OCI-LY1 (cell line): Measurements from ENCODE around the gene ALDH1A2.

Experiments
- EZH2 ChIP-seq: fragments of 200-600 bp; sonication (generic), shearing (Covaris generic); IDR thresholded peaks from 2 replicates; pipeline ENCODE4 v1.8.0; 2017; ENCODE audit warnings: borderline replicate concordance, mixed run types, mild to moderate bottlenecking, antibody characterized with exemption, low read length, moderate library complexity, mixed read lengths
- TF ChIP-seq, protein P1 (sequence below): fragments of 200-600 bp; sonication (generic), shearing (Covaris generic); IDR thresholded peaks from 2 replicates; pipeline ENCODE4 v1.5.1; 2017; ENCODE audit warnings: mild to moderate bottlenecking, antibody characterized with exemption, low read length, moderate library complexity, mixed read lengths

DNA sequence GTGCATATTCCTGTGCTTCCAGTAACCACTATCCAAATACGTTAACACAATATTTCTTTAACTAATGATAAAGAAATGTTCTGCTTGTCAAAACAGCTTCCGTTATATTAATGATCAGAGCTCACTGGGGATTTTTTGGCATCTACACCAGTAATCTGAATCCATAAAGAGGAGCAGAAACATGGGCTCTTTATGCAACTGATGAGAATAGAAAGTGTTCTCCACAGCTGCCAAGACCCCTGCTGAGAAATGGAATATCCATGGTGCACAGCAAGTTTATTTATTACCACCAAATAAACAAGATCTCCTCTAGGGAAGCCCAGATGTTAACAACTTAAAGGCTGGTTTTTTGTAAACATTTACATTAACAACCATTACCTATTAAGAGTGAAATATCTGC lies 54.5 kb downstream of the ALDH1A2 start:
- TF ChIP-seq, protein P1, sequence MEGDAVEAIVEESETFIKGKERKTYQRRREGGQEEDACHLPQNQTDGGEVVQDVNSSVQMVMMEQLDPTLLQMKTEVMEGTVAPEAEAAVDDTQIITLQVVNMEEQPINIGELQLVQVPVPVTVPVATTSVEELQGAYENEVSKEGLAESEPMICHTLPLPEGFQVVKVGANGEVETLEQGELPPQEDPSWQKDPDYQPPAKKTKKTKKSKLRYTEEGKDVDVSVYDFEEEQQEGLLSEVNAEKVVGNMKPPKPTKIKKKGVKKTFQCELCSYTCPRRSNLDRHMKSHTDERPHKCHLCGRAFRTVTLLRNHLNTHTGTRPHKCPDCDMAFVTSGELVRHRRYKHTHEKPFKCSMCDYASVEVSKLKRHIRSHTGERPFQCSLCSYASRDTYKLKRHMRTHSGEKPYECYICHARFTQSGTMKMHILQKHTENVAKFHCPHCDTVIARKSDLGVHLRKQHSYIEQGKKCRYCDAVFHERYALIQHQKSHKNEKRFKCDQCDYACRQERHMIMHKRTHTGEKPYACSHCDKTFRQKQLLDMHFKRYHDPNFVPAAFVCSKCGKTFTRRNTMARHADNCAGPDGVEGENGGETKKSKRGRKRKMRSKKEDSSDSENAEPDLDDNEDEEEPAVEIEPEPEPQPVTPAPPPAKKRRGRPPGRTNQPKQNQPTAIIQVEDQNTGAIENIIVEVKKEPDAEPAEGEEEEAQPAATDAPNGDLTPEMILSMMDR, result no peak
- TF ChIP-seq EZH2, result no peak
